Kidney capillary endothelial cell (primary cell): ENCODE measurements around the gene ZC2HC1C.
"Not testable (repeated sequence)": the region's sequence is repeated elsewhere in the genome, so short reads cannot be mapped to it uniquely, and the experiment has no call there.

Experiments
- DNase-seq: peaks from one replicate; pipeline ENCODE4 v3.0.0-alpha.2; 2018; ENCODE audit warnings: low spot score

ZC2HC1C gene

DNA sequence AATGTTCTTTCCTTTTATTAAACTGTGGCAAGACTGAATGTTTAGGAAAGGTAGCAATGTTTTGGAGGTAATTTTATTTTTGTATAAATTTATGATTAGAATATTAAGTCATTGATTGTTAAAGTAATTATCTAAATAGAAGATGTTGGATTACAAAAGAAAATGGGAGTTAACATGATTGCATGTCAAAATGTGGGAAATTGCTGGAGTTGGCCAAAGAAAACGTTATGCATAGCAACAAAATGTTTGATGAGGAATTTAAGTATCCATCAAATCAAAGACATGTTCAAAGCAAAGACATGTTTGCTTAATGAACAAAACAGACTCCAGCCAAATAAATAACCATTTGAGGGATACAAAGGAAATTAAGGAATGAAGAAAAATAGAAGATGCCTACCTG lies 15.0 kb upstream of the ZC2HC1C start:
- no peak for DNase-seq

DNA sequence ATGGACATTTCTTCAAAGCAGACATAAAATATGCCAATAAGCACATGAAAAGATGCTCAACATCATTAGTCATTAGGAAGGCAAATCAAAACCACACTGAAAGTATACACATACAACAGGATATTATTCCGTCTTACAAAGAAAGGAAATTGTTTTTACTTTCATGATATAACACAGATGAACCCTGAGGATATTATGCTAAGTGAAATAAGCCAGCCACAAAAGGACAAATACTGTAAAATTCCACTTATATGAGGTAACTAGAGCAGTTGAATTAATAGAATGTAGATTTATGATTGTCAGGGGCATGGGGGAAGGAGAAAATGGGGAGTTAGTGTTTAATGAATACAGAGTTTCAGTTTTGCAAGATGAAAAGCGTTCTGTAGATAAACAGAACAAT lies 9.8 kb upstream of the ZC2HC1C start:
- DNase-seq, result no peak

DNA sequence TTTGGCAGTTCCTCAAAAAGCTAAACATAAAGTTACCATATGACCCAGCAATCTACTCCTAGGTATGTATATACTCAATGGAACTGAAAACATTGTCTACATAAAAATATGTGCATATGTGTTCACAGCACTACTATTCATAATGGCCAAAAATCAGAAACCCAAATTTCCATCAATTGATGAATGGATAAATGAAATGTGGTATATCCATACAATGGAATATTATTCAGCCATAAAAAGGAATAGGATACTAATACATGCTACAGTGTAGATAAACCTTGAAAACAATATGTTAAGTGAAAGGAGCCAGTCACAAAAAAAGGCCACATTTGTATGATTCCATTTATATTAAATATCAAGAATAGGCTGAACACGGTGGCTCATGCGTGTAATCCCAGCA lies 9.0 kb upstream of the ZC2HC1C start:
- DNase-seq, result no peak

DNA sequence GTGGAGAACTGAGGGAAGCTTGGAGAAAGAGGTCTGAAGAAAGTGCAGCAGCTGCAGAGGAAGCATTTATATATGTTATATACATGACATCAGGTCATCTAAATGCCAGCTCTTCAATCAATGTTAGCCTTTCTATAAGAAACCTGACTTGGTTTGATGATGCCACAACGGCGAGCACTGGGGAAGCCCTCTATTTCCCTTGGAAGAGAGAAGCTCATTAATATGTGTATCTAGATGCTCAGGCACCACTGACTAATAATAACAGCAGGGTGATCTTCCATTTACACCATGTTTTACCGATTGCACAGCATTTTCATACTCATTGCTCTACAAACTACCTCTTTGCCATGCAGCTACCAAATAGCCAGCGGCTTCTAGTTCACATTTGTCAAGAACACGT lies 6.4 kb upstream of the ZC2HC1C start:
- no peak for DNase-seq

DNA sequence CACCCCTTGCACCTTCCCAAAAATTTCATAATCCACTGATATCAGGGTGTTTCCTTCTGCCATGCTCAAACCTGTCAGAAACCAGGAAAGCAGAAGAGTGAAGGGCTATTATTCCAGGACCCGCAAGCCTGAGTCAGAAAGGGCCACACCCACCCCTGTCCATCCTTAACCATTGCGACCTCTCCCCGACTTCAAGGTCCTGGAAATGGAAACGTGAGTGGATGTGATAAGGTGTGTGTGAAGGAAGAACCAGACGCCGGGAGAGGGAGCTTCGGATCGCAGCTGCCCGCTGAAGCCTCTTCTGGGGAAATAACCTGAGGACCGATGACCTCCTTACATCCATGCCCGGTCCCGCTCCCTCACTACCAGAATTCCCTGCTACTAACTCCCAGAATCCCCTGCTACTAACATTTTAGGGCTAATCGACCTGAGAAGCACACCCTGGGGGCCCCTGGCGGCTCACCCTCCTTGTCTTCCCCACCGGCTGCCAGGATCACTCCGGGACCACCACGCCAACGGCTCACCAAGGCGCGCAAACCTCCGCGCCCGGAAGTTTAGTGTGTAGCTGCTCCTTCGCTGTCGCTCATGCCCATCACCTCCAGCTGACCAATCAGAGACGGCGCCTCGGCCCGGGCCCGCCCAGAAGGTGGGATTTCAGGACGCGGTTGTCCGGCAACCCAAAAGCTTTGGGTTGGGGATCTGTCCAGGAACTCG lies 5.8 kb upstream of the ZC2HC1C start, which contains the start of gene ACYP1:
Gene ACYP1, minus strand, starts transcription at position 534 of the 714 bp plus-strand sequence. Its CDS starts 471 bp downstream, at position 63.
- DNase-seq, result peak; percentile 74

DNA sequence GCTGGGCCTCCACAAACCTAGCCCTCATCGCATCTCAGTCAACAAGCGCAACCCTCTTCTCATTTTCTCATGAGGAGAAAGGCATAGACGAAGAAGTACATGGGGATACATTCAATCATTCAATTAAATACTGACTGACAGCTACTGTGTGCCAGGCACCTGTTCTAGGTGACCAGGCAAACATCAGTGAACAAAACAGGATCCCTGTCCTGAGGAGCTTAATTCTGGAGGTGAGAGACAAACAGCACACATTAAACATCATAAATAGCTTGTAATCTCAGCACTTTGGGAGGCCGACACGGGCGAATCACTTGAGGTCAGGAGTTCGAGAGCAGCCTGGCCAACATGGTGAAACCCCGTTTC lies 5.3 kb upstream of the ZC2HC1C start:
- no peak for DNase-seq

GRCh38 chr14:75066691-75067090 lies 2.8 kb upstream of the ZC2HC1C start:
- DNase-seq, result no peak

DNA sequence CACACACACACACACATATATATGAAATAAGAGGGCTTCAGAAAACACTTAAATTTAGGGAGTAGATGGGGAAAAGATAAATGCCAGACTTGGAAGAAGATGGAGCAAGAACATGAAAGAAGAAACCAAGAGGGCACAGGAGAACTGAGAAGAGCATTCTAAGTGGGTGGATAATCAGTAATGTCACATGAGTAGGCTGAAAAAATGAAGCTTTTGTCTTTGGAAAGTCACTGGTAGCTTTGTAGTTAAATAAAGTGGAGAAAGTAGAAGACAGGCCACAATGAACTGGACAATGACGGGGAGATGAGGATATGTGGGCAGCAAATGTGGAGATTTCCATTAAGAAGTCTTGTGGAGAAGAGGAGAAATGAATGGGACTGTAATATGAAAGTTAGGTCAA lies 2.2 kb upstream of the ZC2HC1C start:
- no peak for DNase-seq

DNA sequence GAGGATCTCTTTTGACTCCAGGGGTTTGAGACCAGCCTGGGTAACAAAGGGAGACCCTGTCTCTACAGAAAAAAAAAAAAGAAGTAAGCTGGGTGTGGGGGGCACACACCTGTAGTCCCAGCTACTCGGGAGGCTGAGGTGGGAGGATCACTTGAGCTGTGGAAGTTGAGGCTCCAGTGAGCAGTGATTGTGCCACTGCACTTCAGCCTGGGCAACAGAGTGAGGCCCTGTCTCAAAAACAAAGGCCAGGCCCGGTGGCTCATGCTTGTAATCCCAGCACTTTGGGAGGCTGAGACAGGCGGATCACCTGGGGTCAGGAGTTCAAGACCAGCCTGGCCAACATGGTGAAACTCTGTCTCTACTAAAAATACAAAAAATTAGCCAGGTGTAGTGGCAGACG lies 1.7 kb upstream of the ZC2HC1C start:
- not testable (repeated sequence) for DNase-seq

DNA sequence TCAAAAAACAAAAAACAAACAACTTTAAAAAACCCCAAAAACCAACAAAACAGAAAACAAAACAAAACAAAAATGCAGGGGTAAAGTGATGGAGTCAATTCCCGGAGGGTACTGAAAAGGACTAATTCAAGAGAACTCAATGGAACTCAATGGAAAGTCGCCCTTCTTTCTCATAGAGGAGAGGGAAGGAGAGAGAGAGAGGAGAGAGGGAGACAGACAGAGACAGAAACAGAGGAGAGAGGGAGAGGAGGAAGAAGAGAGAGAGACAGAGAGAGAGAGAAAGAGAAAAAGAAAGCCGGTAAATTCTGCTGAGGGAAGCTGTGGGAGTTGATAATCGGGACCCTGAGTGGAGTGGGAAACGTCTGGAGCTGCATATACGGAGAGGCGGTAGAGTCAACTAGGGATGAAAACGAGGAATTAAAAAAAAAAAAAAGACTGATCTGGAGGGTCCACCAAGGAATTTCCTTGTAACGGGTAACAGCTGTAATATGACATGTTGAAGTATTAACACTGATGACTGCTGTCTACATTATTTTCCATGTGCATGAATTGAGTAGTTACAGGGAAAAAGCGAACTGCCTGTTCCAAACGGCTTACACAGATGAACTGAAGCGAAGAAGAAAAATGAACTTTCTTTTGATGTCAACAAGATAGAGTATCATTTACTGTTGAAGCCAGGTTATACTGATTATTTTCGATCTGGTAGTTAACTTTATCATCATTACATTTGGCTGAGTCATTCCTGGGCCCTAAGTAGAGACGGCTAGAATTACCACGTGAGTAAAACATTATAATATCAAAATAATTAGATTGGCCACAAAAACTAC lies 934 bp upstream of the ZC2HC1C start:
- DNase-seq, result no peak

DNA sequence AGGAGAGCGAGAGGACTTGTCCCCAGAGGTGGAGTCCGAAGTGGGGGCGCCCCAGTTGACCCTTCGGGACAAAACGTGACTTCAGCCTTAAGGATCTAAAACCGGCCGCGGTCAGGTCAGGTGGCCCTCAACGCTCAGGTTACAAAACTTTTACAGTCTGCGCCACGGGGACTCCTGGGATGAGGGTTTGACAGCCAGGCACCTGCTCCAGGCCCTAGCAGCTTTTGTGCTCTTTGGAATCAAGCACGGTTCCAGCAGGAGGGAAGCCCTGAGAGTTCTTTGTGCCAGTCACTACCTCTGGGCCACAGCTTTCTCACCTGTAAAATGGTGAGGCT lies 337 bp downstream of the ZC2HC1C start:
- no peak for DNase-seq

DNA sequence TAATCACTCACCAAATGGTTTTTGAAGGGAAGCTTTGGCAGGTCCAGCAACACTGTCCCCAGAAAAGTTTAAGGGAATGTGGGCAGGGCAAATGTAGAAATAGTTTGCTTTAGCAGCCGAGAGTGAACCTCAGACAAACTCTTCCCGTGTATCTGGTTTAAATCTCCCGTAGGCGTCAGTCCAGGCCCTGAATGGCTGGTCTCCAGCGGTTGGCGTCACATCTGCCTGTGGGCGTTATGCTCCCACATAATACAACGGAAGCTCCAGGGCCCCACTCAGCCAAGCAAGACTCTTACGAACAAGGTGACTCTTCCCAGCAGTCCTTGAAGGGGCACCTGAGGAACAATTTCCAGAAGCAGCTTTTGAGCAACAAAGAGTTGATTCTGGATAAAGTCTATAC lies 942 bp downstream of the ZC2HC1C start:
- DNase-seq, result no peak

DNA sequence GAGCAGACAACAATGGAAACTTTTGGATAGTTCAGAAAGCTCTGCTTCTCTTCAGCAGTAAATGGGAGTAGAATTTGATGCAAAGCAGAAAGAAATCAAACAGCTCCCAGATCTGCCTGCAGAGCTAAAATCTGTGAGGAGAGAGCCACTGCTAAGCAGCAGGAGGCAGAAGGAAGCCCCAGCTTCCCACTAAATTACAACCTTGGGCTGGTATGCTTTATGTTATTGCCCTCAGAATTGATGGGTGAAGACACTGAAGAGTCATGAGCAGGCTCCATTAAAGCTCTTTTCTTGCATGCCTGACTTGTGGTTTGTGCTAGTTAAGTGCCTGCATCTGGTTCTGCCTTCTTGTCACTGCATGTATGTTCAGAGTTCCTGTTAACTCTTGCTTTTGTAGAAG lies 8.4 kb downstream of the ZC2HC1C start:
- no peak for DNase-seq

DNA sequence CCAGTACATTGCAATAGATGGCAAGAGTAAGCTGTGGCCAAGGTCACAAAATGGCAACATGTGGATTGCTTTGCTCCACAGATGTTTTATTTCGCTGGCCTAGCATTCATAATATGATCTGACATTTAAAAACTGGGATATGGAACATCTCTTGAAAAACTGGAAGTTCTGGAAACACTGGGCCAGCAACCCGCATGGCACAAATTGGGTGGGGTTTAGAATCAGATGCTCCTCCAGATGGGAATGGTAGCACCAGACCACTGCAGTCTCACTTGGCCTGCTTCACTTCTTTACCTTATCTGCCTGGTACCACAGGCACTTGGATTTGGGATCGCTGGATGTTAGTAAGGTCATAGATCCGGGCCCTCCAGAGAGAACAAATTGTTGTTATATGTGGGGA lies 10.1 kb downstream of the ZC2HC1C start:
- DNase-seq, result no peak

GRCh38 chr14:75081660-75082229 lies 12.3 kb downstream of the ZC2HC1C start:
- DNase-seq, result no peak

GRCh38 chr14:75083271-75083670 lies 13.8 kb downstream of the ZC2HC1C start:
- DNase-seq, result no peak

- no peak for DNase-seq
Observed at GRCh38 chr14:75084513-75084912, 15.1 kb downstream of the ZC2HC1C start.

DNA sequence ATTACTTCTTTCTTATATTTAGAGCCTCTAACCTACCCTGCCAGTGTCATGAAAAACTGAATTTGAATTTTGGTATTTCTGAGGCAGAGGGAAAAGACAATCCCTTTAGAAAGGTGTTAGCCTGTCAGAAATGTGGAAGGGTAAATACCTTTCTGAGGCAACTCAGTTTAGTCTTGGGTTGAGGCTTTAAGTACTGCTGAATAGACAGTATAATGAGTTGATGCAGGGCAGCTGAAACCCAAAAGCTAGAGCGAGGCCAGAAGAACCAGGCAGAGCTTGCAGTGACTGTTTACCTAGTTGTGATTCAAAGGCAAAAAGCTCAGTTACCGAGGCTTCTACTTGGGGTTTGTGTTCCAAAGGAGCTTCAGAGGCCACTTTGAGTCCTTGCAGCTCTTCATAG lies 18.7 kb downstream of the ZC2HC1C start:
- no peak for DNase-seq

DNA sequence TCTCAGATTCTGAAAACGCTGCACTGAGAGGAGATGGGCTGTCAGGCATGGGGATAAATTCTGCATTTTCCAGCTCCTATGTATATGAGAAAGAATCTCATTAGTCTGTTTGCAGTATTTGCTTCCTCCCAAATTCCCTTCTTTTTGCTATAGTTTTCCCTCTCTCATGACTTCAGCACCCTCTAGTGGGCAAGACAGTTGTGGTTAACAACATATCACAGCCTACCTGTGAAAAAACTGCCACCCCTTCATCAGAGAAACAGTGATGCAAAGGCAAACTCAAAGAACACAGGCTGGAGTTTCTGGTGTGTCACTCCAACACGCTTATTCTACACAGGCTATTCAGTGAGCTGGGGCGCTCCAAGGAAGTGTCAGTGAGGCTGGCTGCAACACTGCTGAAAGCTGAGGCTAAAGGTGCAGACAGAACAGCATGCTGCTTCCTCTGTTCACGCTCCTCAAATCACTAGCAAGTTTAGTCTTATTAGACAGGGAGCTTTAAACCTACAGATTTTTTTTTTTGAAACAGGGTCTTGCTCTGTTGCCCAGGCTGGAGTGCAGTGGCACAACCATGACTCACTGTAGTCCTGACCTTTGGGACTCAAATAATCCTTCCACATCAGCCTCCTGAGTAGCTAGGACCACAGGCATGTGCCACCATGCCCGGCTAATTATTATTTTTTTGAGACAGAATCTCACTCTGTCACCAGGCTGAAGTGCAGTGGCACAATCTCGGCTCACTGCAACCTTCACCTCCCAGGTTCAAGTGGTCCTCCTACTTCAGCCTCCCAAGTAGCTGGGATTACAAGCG lies 19.3 kb downstream of the ZC2HC1C start:
- peak; percentile 64 for DNase-seq

GRCh38 chr14:75090353-75090752 lies 20.9 kb downstream of the ZC2HC1C start:
- peak; percentile 40 for DNase-seq

GRCh38 chr14:75091251-75091650 lies 21.8 kb downstream of the ZC2HC1C start:
- DNase-seq, result no peak

- no peak for DNase-seq
Observed at GRCh38 chr14:75092698-75093097, 23.3 kb downstream of the ZC2HC1C start.

DNA sequence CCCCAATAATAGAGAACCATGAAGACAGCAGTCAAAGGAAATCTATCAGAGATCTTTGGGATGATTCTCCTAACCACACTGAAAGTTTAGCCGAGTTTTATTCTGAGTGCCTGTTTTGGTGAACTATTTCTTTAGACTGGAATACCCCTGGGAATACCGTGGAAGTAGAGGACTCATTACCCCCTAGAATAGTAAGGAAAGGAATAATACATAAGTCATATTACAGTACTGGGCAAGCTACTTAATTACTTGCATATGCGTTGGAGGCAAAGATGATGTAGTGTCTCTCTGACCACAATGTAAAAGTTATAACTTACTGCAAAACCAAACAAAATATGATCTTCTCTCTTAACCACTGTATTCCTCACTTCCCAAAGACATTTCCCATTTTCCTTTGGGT lies 25.5 kb downstream of the ZC2HC1C start:
- DNase-seq, result no peak
